Measurements from ENCODE around the gene HOXD10.

DNA sequence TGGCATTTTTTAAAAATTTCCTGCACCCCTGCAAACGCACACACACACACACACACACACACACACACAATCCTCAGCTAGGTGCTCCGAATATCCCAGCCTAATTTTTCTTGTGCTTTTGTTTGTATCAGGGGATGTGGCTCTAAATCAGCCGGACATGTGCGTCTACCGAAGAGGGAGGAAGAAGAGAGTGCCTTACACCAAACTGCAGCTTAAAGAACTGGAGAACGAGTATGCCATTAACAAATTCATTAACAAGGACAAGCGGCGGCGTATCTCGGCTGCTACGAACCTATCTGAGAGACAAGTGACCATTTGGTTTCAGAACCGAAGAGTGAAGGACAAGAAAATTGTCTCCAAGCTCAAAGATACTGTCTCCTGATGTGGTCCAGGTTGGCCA, 22.2 kb upstream of the HOXD10 start:
- no peak for TF ChIP-seq POLR2A (IDR thresholded peaks at IDR 0.05; ENCODE audit: low read length)
- no peak for TF ChIP-seq GATA1 (IDR thresholded peaks at IDR 0.05; ENCODE audit: low read depth, low read length)

Data from erythroblast (primary cell).